NCI-H2227 (cell line): ENCODE data around the gene THAP7.

Experiments used
- DNase-seq: peaks from one replicate; lab custom pipeline; 2025; ENCODE audit not compliant: unreplicated experiment; lab: John Stamatoyannopoulos, UW

The THAP7 gene

GRCh38 chr22:20949698-20950183 lies 52.2 kb downstream of the THAP7 start:
- DNase-seq: no peak
